SK-N-SH treated with all-trans-retinoic acid at 6 μM for 48 hours (cell line): ENCODE measurements around the gene DIP2B.
"Not testable (repeated sequence)": the region's sequence is repeated elsewhere in the genome, so short reads cannot be mapped to it uniquely, and the experiment has no call there.

Source experiments
- ATAC-seq: fragments of 200-7000 bp; cut with Tn5 transposase; 3 replicates; pipeline ENCODE4 v1.9.1; 2020; ENCODE audit warnings: mild to moderate bottlenecking, moderate library complexity
- ARNTL ChIP-seq: fragments of 450-650 bp; formaldehyde crosslinking; IDR thresholded peaks from 2 replicates; pipeline ENCODE4 v1.5.0; 2020; ENCODE audit warnings: low read depth, mild to moderate bottlenecking, moderate library complexity, borderline replicate concordance
- BACH2 ChIP-seq: fragments of 250-450 bp; sonication (Bioruptor Pico); IDR thresholded peaks from 2 replicates; pipeline ENCODE4 v1.9.0; 2021; ENCODE audit warnings: mild to moderate bottlenecking, borderline replicate concordance
- CREB5 ChIP-seq: fragments of 250-450 bp; sonication (Bioruptor Pico); IDR thresholded peaks from 2 replicates; pipeline ENCODE4 v1.5.1; 2020; ENCODE audit warnings: low read depth, mild to moderate bottlenecking, moderate library complexity
- CSDC2 ChIP-seq: fragments of 250-450 bp; sonication (Bioruptor Pico); IDR thresholded peaks from 2 replicates; pipeline ENCODE4 v1.5.0; 2020; ENCODE audit warnings: mild to moderate bottlenecking, moderate library complexity
- CSRNP3 ChIP-seq: fragments of 250-450 bp; sonication (Bioruptor Pico); IDR thresholded peaks from 2 replicates; pipeline ENCODE4 v1.5.1; 2021; ENCODE audit warnings: mild to moderate bottlenecking, moderate library complexity
- GLIS3 ChIP-seq: fragments of 250-450 bp; sonication (Bioruptor Pico); IDR thresholded peaks from 2 replicates; pipeline ENCODE4 v1.5.0; 2020; ENCODE audit warnings: mild to moderate bottlenecking, moderate library complexity
- ISL1 ChIP-seq: fragments of 250-450 bp; sonication (Bioruptor Pico); IDR thresholded peaks from 2 replicates; pipeline ENCODE4 v2.1.2; 2022; ENCODE audit warnings: mild to moderate bottlenecking, moderate library complexity
- OSR1 ChIP-seq: fragments of 250-450 bp; sonication (Bioruptor Pico); IDR thresholded peaks from 2 replicates; pipeline ENCODE4 v1.8.0; 2022; ENCODE audit warnings: moderate library complexity, mild to moderate bottlenecking, inconsistent platforms
- PATZ1 ChIP-seq: fragments of 250-450 bp; sonication (Bioruptor Pico); IDR thresholded peaks from 2 replicates; pipeline ENCODE4 v1.8.0; 2020; ENCODE audit warnings: mild to moderate bottlenecking, moderate library complexity, borderline replicate concordance
- POU6F1 ChIP-seq: fragments of 250-450 bp; sonication (Bioruptor Pico); IDR thresholded peaks from 2 replicates; pipeline ENCODE4 v1.8.0; 2021; ENCODE audit warnings: low read depth, mild to moderate bottlenecking, moderate library complexity, borderline replicate concordance
- PPARA ChIP-seq: fragments of 250-450 bp; sonication (Bioruptor Pico); IDR thresholded peaks from 2 replicates; pipeline ENCODE4 v1.5.0; 2020; ENCODE audit warnings: mild to moderate bottlenecking, borderline replicate concordance
- RARB ChIP-seq: fragments of 250-450 bp; sonication (Bioruptor Pico); IDR thresholded peaks from 2 replicates; pipeline ENCODE4 v1.8.0; 2021; ENCODE audit warnings: mild to moderate bottlenecking, moderate library complexity
- SNAI2 ChIP-seq: fragments of 250-450 bp; sonication (Bioruptor Pico); IDR thresholded peaks from 2 replicates; pipeline ENCODE4 v1.5.0; 2020; ENCODE audit warnings: mild to moderate bottlenecking, moderate library complexity
- TCF4 ChIP-seq: fragments of 250-450 bp; sonication (Bioruptor Pico); IDR thresholded peaks from 2 replicates; pipeline ENCODE4 v1.8.0; 2021; ENCODE audit warnings: mild to moderate bottlenecking, moderate library complexity, borderline replicate concordance
- TOX ChIP-seq: fragments of 250-450 bp; sonication (Bioruptor Pico); IDR thresholded peaks from 2 replicates; pipeline ENCODE4 v1.8.0; 2021; ENCODE audit warnings: mild to moderate bottlenecking, moderate library complexity, borderline replicate concordance
- ZC3H10 ChIP-seq: fragments of 250-450 bp; sonication (Bioruptor Pico); IDR thresholded peaks from 2 replicates; pipeline ENCODE4 v1.5.1; 2021; ENCODE audit warnings: mild to moderate bottlenecking, moderate library complexity
- ZFP30 ChIP-seq: fragments of 450-650 bp; formaldehyde crosslinking; IDR thresholded peaks from 2 replicates; pipeline ENCODE4 v1.5.0; 2022; ENCODE audit warnings: mild to moderate bottlenecking, moderate library complexity
- ZNF565 ChIP-seq: fragments of 450-650 bp; formaldehyde crosslinking; conservative IDR thresholded peaks from 2 replicates; pipeline ENCODE4 v1.5.0; 2020; ENCODE audit warnings: low read depth, mild to moderate bottlenecking, moderate library complexity
- ZNF70 ChIP-seq: fragments of 450-650 bp; formaldehyde crosslinking; IDR thresholded peaks from 2 replicates; pipeline ENCODE4 v1.5.0; 2020; ENCODE audit warnings: mild to moderate bottlenecking, moderate library complexity
- ZNF8 ChIP-seq: fragments of 450-650 bp; formaldehyde crosslinking; IDR thresholded peaks from 2 replicates; pipeline ENCODE4 v1.5.0; 2020; ENCODE audit warnings: mild to moderate bottlenecking, moderate library complexity

Gene DIP2B

GRCh38 chr12:50554651-50555050 is 49.9 kb downstream of the DIP2B start:
- TF ChIP-seq ISL1, result no peak
- no peak for TF ChIP-seq ZNF8 (CRISPR knock-in tag)
- no peak for TF ChIP-seq ZFP30 (CRISPR knock-in tag)
- TF ChIP-seq BACH2 (CRISPR knock-in tag), result no peak
- no peak for TF ChIP-seq ZC3H10 (CRISPR knock-in tag)
- no peak for TF ChIP-seq ZNF70 (CRISPR knock-in tag)
- TF ChIP-seq PPARA (CRISPR knock-in tag), result no peak
- no peak for TF ChIP-seq OSR1 (CRISPR knock-in tag)
- no peak for TF ChIP-seq CSRNP3 (CRISPR knock-in tag)
- TF ChIP-seq TOX (CRISPR knock-in tag), result no peak
- TF ChIP-seq PATZ1 (CRISPR knock-in tag), result no peak
- TF ChIP-seq SNAI2, result no peak
- TF ChIP-seq POU6F1 (CRISPR knock-in tag), result no peak
- TF ChIP-seq TCF4 (CRISPR knock-in tag), result no peak
- no peak for TF ChIP-seq CSDC2 (CRISPR knock-in tag)
- no peak for TF ChIP-seq ZNF565 (CRISPR knock-in tag)
- no peak for TF ChIP-seq RARB (CRISPR knock-in tag)
- TF ChIP-seq, all 23 proteins: peak for 0
- no peak for ATAC-seq

- no peak for ATAC-seq
- no peak for TF ChIP-seq ARNTL (CRISPR knock-in tag)
- TF ChIP-seq ZFP30 (CRISPR knock-in tag), result no peak
- TF ChIP-seq CSRNP3 (CRISPR knock-in tag), result no peak
- no peak for TF ChIP-seq ZNF8 (CRISPR knock-in tag)
- TF ChIP-seq CREB5 (CRISPR knock-in tag), result no peak
- no peak for TF ChIP-seq SNAI2
- no peak for TF ChIP-seq ISL1
- TF ChIP-seq GLIS3, result no peak
- TF ChIP-seq BACH2 (CRISPR knock-in tag), result no peak
- no peak for TF ChIP-seq TOX (CRISPR knock-in tag)
- TF ChIP-seq ZNF70 (CRISPR knock-in tag), result no peak
- no peak for TF ChIP-seq ZC3H10 (CRISPR knock-in tag)
- TF ChIP-seq TCF4 (CRISPR knock-in tag), result no peak
- TF ChIP-seq OSR1 (CRISPR knock-in tag), result no peak
- TF ChIP-seq CSDC2 (CRISPR knock-in tag), result no peak
- TF ChIP-seq PPARA (CRISPR knock-in tag), result no peak
These were observed 50.7 kb downstream of the DIP2B start for GRCh38 chr12:50555471-50555885.

GRCh38 chr12:50556273-50556672 is 51.5 kb downstream of the DIP2B start:
- no peak for TF ChIP-seq CREB5 (CRISPR knock-in tag)
- no peak for TF ChIP-seq ZNF565 (CRISPR knock-in tag)
- no peak for ATAC-seq

DNA sequence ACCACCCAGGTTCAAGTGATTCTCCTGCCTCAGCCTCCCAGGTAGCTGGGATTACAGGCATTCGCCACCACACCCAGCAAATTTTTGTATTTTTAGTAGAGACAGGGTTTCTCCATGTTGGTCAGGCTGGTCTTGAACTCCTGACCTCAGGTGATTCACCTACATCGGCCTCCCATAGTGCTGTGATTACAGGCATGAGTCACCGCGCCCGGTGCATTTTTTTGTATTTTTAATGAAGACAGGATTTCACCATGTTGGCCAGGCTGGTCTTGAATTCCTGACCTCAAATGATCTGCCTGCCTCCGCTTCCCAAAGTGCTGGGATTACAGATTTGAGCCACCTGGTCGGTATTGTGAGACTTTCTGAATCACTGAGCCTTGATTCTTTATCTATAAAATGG is 52.0 kb downstream of the DIP2B start:
- ATAC-seq, result not testable (repeated sequence)
